Measurements from ENCODE around the gene ADGRF3. TPM values are rescaled to one million over a fixed set of nuclear protein-coding genes. Genes with fewer than 3 reads are reported as not detected.

ADGRF3 gene
- total and polyA plus RNA-seq, 4 donors: 0.08 to 0.13 TPM; not detected in 2

GRCh38 chr2:26290001-26290400, 56.6 kb downstream of the ADGRF3 start:
- WGBS, 2 donors: 65 to 73% methylated on average over 1 of the region's 1 CpG
- no peak overlapping the region for H3K4me3 ChIP-seq (ENCODE audit: low read length in 2 of 2)
- no peak for DNase-seq
- intact Hi-C loops (cut with DNase I): no loop called here
- no peaks in the 10 kb centered on the region for H3K9me3 ChIP-seq (ENCODE audit: control insufficient read depth, low read length)
- H3K27ac ChIP-seq (ENCODE audit: low read depth in 1 of 2, low read length in 2 of 2): no peak overlapping the region
- ATAC-seq (ENCODE audit: low FRiP score): no peak
- H3K4me1 ChIP-seq (ENCODE audit: control insufficient read depth in 1 of 2, insufficient read depth in 2 of 2, low read length in 2 of 2): no peaks in the 10 kb centered on the region
- H3K36me3 ChIP-seq (ENCODE audit: control insufficient read depth in 1 of 2, insufficient read depth in 2 of 2, low read length in 1 of 2): peaks cover 0 to 2% of the 10 kb centered on the region in 2 donors
- no peaks in the 10 kb centered on the region for H3K27me3 ChIP-seq (ENCODE audit: control insufficient read depth in 1 of 2, insufficient read depth in 2 of 2, low read length in 1 of 2)

- peaks cover 0 to 5% of the 10 kb centered on the region in 2 donors for H3K36me3 ChIP-seq (ENCODE audit: control insufficient read depth in 1 of 2, insufficient read depth in 2 of 2, low read length in 1 of 2)
- ATAC-seq (ENCODE audit: low FRiP score) (no peak), DNase-seq (no peak)
- H3K27ac ChIP-seq (ENCODE audit: low read depth in 1 of 2, low read length in 2 of 2): no peak overlapping the region
- 97 to 99% methylated on average over 3 of the region's 3 CpGs for WGBS, 2 donors
- no peaks in the 10 kb centered on the region for H3K4me1 ChIP-seq (ENCODE audit: control insufficient read depth in 1 of 2, insufficient read depth in 2 of 2, low read length in 2 of 2)
- no peak overlapping the region for H3K4me3 ChIP-seq (ENCODE audit: low read length in 2 of 2)
- H3K27me3 ChIP-seq (ENCODE audit: control insufficient read depth in 1 of 2, insufficient read depth in 2 of 2, low read length in 1 of 2): no peaks in the 10 kb centered on the region
- H3K9me3 ChIP-seq (ENCODE audit: control insufficient read depth, low read length): no peaks in the 10 kb centered on the region
- intact Hi-C loops (cut with DNase I): no loop called here
These were observed 60.7 kb downstream of the ADGRF3 start for GRCh38 chr2:26285931-26286330.

DNA sequence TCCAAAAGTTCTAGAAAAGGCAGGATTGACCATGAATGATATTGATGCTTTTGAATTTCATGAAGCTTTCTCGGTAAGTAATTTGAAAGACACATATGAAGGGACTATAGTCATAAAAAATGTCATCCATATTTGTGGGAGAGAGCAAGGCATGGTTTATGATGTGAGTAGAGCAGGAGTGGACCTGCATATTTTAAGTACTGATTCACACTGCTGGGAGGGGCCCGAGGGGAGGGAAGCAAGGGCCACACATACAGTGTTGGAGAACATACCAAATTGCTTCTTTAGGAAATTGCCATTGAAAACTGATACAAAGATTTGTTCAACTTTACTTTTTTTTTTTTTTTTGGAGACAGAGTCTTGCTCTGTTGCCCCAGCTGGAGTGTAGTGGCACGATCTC, 62.5 kb downstream of the ADGRF3 start:
- H3K36me3 ChIP-seq (ENCODE audit: control insufficient read depth in 1 of 2, insufficient read depth in 2 of 2, low read length in 1 of 2): peaks cover 0 to 5% of the 10 kb centered on the region in 2 donors
- intact Hi-C loops (cut with DNase I): no loop called here
- no peaks in the 10 kb centered on the region for H3K4me1 ChIP-seq (ENCODE audit: control insufficient read depth in 1 of 2, insufficient read depth in 2 of 2, low read length in 2 of 2)
- no peak for ATAC-seq (ENCODE audit: low FRiP score)
- H3K9me3 ChIP-seq (ENCODE audit: control insufficient read depth, low read length): no peaks in the 10 kb centered on the region
- DNase-seq: no peak
- WGBS, 2 donors: 94% methylated on average over 3 of the region's 3 CpGs
- no peak overlapping the region for H3K4me3 ChIP-seq (ENCODE audit: low read length in 2 of 2)
- no peaks in the 10 kb centered on the region for H3K27me3 ChIP-seq (ENCODE audit: control insufficient read depth in 1 of 2, insufficient read depth in 2 of 2, low read length in 1 of 2)
- no peak overlapping the region for H3K27ac ChIP-seq (ENCODE audit: low read depth in 1 of 2, low read length in 2 of 2)

- Histone ChIP-seq H3K27ac (ENCODE audit: low read depth in 1 of 2, low read length in 2 of 2) (no peak overlapping the region), H3K9me3 (ENCODE audit: control insufficient read depth, low read length) (no peaks in the 10 kb centered on the region), H3K4me1 (ENCODE audit: control insufficient read depth in 1 of 2, insufficient read depth in 2 of 2, low read length in 2 of 2) (no peaks in the 10 kb centered on the region), H3K27me3 (ENCODE audit: control insufficient read depth in 1 of 2, insufficient read depth in 2 of 2, low read length in 1 of 2) (no peaks in the 10 kb centered on the region), H3K4me3 (ENCODE audit: low read length in 2 of 2) (no peak overlapping the region), H3K36me3 (ENCODE audit: control insufficient read depth in 1 of 2, insufficient read depth in 2 of 2, low read length in 1 of 2) (peaks cover 0 to 7% of the 10 kb centered on the region in 2 donors)
- WGBS, 2 donors: 88 to 94% methylated on average over 2 of the region's 2 CpGs
- no peak for DNase-seq
- intact Hi-C loops (cut with DNase I): no loop called here
- ATAC-seq (ENCODE audit: low FRiP score): no peak
These were observed 63.0 kb downstream of the ADGRF3 start for GRCh38 chr2:26283606-26284005.

- DNase-seq: no peak
- no peak overlapping the region for H3K27ac ChIP-seq (ENCODE audit: low read depth in 1 of 2, low read length in 2 of 2)
- H3K27me3 ChIP-seq (ENCODE audit: control insufficient read depth in 1 of 2, insufficient read depth in 2 of 2, low read length in 1 of 2): no peaks in the 10 kb centered on the region
- intact Hi-C loops (cut with DNase I): no loop called here
- no peak overlapping the region for H3K4me3 ChIP-seq (ENCODE audit: low read length in 2 of 2)
- H3K9me3 ChIP-seq (ENCODE audit: control insufficient read depth, low read length): no peaks in the 10 kb centered on the region
- 89 to 91% methylated on average over 2 of the region's 2 CpGs for WGBS, 2 donors
- H3K4me1 ChIP-seq (ENCODE audit: control insufficient read depth in 1 of 2, insufficient read depth in 2 of 2, low read length in 2 of 2): no peaks in the 10 kb centered on the region
- no peak for ATAC-seq (ENCODE audit: low FRiP score)
- peaks cover 0 to 11% of the 10 kb centered on the region in 2 donors for H3K36me3 ChIP-seq (ENCODE audit: control insufficient read depth in 1 of 2, insufficient read depth in 2 of 2, low read length in 1 of 2)
These were observed 65.4 kb downstream of the ADGRF3 start for GRCh38 chr2:26281226-26281625.

DNA sequence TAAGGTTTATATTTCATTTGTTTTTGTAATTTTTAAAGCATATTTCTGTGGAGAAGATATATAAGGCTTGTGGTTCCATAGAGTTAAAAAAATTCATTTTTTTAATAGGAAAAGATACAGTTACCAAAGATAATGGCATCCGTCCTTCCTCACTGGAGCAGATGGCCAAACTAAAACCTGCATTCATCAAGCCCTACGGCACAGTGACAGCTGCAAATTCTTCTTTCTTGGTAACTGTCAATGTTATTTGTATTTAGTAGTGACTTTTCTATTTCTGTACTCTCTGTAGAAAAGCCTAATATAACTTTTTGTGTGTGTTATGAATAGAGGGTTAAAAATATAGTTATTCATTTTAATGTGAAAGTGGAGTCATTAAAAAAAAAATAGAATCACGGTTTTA, 66.7 kb downstream of the ADGRF3 start:
- no peak overlapping the region for H3K27ac ChIP-seq (ENCODE audit: low read depth in 1 of 2, low read length in 2 of 2)
- DNase-seq: no peak
- H3K4me1 ChIP-seq (ENCODE audit: control insufficient read depth in 1 of 2, insufficient read depth in 2 of 2, low read length in 2 of 2): no peaks in the 10 kb centered on the region
- no peak for ATAC-seq (ENCODE audit: low FRiP score)
- intact Hi-C loops (cut with DNase I): no loop called here
- WGBS, 2 donors: 80 to 84% methylated on average over 3 of the region's 3 CpGs
- no peak overlapping the region for H3K4me3 ChIP-seq (ENCODE audit: low read length in 2 of 2)
- no peaks in the 10 kb centered on the region for H3K27me3 ChIP-seq (ENCODE audit: control insufficient read depth in 1 of 2, insufficient read depth in 2 of 2, low read length in 1 of 2)
- H3K9me3 ChIP-seq (ENCODE audit: control insufficient read depth, low read length): no peaks in the 10 kb centered on the region
- H3K36me3 ChIP-seq (ENCODE audit: control insufficient read depth in 1 of 2, insufficient read depth in 2 of 2, low read length in 1 of 2): peaks cover 0 to 12% of the 10 kb centered on the region in 2 donors

DNA sequence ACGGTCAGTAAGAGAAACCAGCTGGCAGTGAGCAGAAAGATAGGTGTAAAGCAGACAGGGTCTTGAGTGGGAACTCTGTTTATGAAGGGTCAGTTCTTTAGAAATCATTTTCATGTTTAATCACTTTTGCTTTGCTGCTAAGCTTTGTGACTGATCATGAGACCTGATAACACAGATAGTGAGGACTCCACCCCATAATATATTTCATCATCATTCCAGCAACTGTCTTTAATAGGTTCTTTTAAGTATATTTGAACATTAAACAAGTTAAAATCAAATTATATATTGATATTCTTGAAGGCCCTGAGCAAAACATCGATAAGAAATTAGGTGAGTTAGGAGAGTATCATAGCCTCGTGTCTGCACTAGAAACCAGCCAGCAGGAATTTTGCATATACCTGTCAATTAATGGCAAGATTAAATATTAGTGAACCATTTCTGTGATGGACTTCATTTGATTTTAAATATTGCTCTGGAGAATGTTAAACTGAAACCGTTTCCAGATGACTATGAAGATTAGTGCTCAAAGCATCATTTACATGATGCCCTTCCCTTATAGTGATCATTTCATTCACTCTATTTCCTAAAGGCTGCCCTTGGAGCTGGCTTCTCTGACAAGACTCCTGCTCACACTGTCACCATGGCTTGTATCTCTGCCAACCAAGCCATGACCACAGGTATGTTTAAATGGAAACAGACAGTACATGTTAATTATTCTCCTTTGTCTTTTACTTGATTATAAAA, 69.9 kb downstream of the ADGRF3 start:
- Histone ChIP-seq H3K27ac (ENCODE audit: low read depth in 1 of 2, low read length in 2 of 2) (no peak overlapping the region), H3K4me1 (ENCODE audit: control insufficient read depth in 1 of 2, insufficient read depth in 2 of 2, low read length in 2 of 2) (no peaks in the 10 kb centered on the region), H3K9me3 (ENCODE audit: control insufficient read depth, low read length) (no peaks in the 10 kb centered on the region), H3K36me3 (ENCODE audit: control insufficient read depth in 1 of 2, insufficient read depth in 2 of 2, low read length in 1 of 2) (peaks cover 0 to 12% of the 10 kb centered on the region in 2 donors), H3K27me3 (ENCODE audit: control insufficient read depth in 1 of 2, insufficient read depth in 2 of 2, low read length in 1 of 2) (no peaks in the 10 kb centered on the region), H3K4me3 (ENCODE audit: low read length in 2 of 2) (no peak overlapping the region)
- intact Hi-C loops (cut with DNase I): no loop called here
- WGBS, 2 donors: 84 to 88% methylated on average over 4 of the region's 4 CpGs
- no peak for DNase-seq
- ATAC-seq (ENCODE audit: low FRiP score): no peak

- Histone ChIP-seq H3K36me3 (ENCODE audit: control insufficient read depth in 1 of 2, insufficient read depth in 2 of 2, low read length in 1 of 2) (peaks cover 0 to 9% of the 10 kb centered on the region in 2 donors), H3K4me3 (ENCODE audit: low read length in 2 of 2) (no peak overlapping the region), H3K27me3 (ENCODE audit: control insufficient read depth in 1 of 2, insufficient read depth in 2 of 2, low read length in 1 of 2) (no peaks in the 10 kb centered on the region), H3K9me3 (ENCODE audit: control insufficient read depth, low read length) (no peaks in the 10 kb centered on the region), H3K27ac (ENCODE audit: low read depth in 1 of 2, low read length in 2 of 2) (peak overlapping the region in 1 of 2 donors; percentile 74), H3K4me1 (ENCODE audit: control insufficient read depth in 1 of 2, insufficient read depth in 2 of 2, low read length in 2 of 2) (no peaks in the 10 kb centered on the region)
- intact Hi-C loops (cut with DNase I): no loop called here
- DNase-seq (no peak), ATAC-seq (ENCODE audit: low FRiP score) (peak; percentile 90)
- 15 to 18% methylated on average over 5 of the region's 5 CpGs for WGBS, 2 donors
These were observed 72.5 kb downstream of the ADGRF3 start for GRCh38 chr2:26274058-26274613.

GRCh38 chr2:26273501-26273900, 73.1 kb downstream of the ADGRF3 start:
- intact Hi-C loops (cut with DNase I): no loop called here
- Histone ChIP-seq H3K4me1 (ENCODE audit: control insufficient read depth in 1 of 2, insufficient read depth in 2 of 2, low read length in 2 of 2) (no peaks in the 10 kb centered on the region), H3K27ac (ENCODE audit: low read depth in 1 of 2, low read length in 2 of 2) (no peak overlapping the region), H3K9me3 (ENCODE audit: control insufficient read depth, low read length) (no peaks in the 10 kb centered on the region), H3K4me3 (ENCODE audit: low read length in 2 of 2) (no peak overlapping the region), H3K36me3 (ENCODE audit: control insufficient read depth in 1 of 2, insufficient read depth in 2 of 2, low read length in 1 of 2) (peaks cover 0 to 5% of the 10 kb centered on the region in 2 donors), H3K27me3 (ENCODE audit: control insufficient read depth in 1 of 2, insufficient read depth in 2 of 2, low read length in 1 of 2) (no peaks in the 10 kb centered on the region)
- ATAC-seq (ENCODE audit: low FRiP score) (no peak), DNase-seq (no peak)
- 87 to 95% methylated on average over 2 of the region's 2 CpGs for whole genome bisulfite sequencing, 2 donors

Data from aorta (tissue), 5 donors.